Ishikawa (cell line): ENCODE results near the gene TUBGCP3.

Experiments used
- CEBPB ChIP-seq: IDR thresholded peaks from 2 replicates; pipeline ENCODE4 v1.6.1; 2012
- CREB1 ChIP-seq: IDR thresholded peaks from 2 replicates; pipeline ENCODE4 v1.6.1; 2012; ENCODE audit warnings: low read depth
- EP300 ChIP-seq: IDR thresholded peaks from 2 replicates; pipeline ENCODE4 v1.6.1; 2012; ENCODE audit warnings: borderline replicate concordance
- RAD21 ChIP-seq: IDR thresholded peaks from 2 replicates; pipeline ENCODE4 v1.6.1; 2012; ENCODE audit warnings: low read depth
- TF ChIP-seq, protein P1 (sequence below): IDR thresholded peaks from 2 replicates; pipeline ENCODE4 v1.6.1; 2012; ENCODE audit warnings: low read depth, mild to moderate bottlenecking
- TF ChIP-seq, protein P2 (sequence below): IDR thresholded peaks from 2 replicates; pipeline ENCODE4 v1.6.1; 2012

DNA sequence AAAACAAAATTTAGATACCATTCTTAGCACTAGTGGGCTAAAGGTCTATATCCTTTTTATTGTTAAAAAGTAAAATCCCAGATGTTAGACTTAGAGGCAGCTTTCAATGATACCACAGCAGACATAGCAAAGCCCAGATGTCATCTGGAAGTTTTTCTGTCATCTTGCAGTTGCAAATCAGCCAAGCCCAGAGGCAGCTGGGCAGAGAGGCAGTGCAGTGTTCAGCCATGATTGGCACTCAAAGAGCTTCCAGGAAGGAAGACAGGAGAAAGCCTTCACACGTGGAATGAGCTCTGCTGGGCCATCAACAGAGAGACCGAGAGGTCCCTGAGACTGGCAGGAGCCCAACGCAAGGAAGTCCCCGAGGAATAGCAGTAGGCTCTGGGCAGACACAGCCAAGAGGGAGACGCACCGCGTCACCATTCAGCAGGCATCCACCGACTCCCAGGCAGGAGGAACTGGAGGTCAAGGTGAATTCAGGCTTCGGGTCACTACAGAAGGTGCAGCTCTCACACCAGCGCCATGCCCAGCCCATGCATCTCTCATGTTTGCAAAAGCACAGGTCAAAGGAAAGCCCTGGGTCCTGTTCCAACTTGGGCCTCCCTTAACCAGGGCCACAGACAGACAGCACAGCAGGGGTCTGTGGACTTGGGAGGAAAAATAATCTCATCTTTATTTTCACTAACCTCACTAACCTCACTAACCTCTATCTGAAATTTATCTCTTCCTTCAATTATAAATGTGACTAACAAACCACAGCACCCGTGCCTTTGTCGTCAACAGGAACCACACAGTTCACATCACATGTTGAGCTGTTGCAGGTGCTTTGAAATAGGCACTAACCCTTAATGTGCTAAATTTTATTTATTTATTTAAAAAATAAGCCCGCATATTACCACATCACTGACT, 54.9 kb downstream of the TUBGCP3 start:
- TF ChIP-seq, protein P1, sequence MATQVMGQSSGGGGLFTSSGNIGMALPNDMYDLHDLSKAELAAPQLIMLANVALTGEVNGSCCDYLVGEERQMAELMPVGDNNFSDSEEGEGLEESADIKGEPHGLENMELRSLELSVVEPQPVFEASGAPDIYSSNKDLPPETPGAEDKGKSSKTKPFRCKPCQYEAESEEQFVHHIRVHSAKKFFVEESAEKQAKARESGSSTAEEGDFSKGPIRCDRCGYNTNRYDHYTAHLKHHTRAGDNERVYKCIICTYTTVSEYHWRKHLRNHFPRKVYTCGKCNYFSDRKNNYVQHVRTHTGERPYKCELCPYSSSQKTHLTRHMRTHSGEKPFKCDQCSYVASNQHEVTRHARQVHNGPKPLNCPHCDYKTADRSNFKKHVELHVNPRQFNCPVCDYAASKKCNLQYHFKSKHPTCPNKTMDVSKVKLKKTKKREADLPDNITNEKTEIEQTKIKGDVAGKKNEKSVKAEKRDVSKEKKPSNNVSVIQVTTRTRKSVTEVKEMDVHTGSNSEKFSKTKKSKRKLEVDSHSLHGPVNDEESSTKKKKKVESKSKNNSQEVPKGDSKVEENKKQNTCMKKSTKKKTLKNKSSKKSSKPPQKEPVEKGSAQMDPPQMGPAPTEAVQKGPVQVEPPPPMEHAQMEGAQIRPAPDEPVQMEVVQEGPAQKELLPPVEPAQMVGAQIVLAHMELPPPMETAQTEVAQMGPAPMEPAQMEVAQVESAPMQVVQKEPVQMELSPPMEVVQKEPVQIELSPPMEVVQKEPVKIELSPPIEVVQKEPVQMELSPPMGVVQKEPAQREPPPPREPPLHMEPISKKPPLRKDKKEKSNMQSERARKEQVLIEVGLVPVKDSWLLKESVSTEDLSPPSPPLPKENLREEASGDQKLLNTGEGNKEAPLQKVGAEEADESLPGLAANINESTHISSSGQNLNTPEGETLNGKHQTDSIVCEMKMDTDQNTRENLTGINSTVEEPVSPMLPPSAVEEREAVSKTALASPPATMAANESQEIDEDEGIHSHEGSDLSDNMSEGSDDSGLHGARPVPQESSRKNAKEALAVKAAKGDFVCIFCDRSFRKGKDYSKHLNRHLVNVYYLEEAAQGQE: no peak
- no peak for TF ChIP-seq RAD21
- TF ChIP-seq, protein P2, sequence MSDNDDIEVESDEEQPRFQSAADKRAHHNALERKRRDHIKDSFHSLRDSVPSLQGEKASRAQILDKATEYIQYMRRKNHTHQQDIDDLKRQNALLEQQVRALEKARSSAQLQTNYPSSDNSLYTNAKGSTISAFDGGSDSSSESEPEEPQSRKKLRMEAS: no peak
- TF ChIP-seq CREB1: no peak
- TF ChIP-seq CEBPB: no peak
- TF ChIP-seq EP300: no peak
